ENCODE measurements around the gene TMC7. TPM values are rescaled to one million over a fixed set of nuclear protein-coding genes. Genes with fewer than 3 reads are reported as not detected.
A peak's percentile ranks its signal among the peaks of the same experiment; 100 is the strongest.

TMC7 gene
- total and polyA plus RNA-seq, 2 experiments from 2014 or later = 1.7 to 2.4 TPM

GRCh38 chr16:19098173-19098572 is 114.4 kb downstream of the TMC7 start:
- peaks cover 2% of the 10 kb centered on the region; the same call in 1 of the 3 replicates for H3K36me3 Mint-ChIP-seq (ENCODE audit: low read depth)
- Histone ChIP-seq H4K20me1 (replicated peaks; ENCODE audit: insufficient read depth) (no peaks in the 10 kb centered on the region), H3K9me2 (ENCODE audit: insufficient read depth) (no peaks in the 10 kb centered on the region), H3K4me3 (no peak overlapping the region), H2AFZ (no peak overlapping the region), H3K36me3 (ENCODE audit: insufficient read depth) (no peaks in the 10 kb centered on the region), H3K27me3 (ENCODE audit: insufficient read depth) (no peaks in the 10 kb centered on the region), H3K4me2 (no peak overlapping the region), H3K79me2 (replicated peaks; ENCODE audit: insufficient read depth) (no peaks in the 10 kb centered on the region), H3K27ac (ENCODE audit: low read depth) (no peak overlapping the region), H3F3A (replicated peaks; ENCODE audit: low read depth) (no peaks in the 10 kb centered on the region), H3K4me1 (ENCODE audit: insufficient read depth) (no peaks in the 10 kb centered on the region)
- H3K4me1 Mint-ChIP-seq = no peaks in the 10 kb centered on the region; the same call in 2 of the 3 replicates
- no peak overlapping the region for H3K27ac Mint-ChIP-seq
- DNase-seq (ENCODE audit: low spot score) (no peak), ATAC-seq (no peak)
- peaks cover 6% of the 10 kb centered on the region; the same call in 2 of the 3 replicates for H3K9me3 Mint-ChIP-seq
- H3K27me3 Mint-ChIP-seq (ENCODE audit: insufficient read depth, low read depth, poor library complexity) = no peaks in the 10 kb centered on the region
- H3K4me3 Mint-ChIP-seq = no peak overlapping the region
- TF ChIP-seq POLR2AphosphoS5 (IDR thresholded peaks at IDR 0.05; ENCODE audit: low read depth) (no peak), JUNB (IDR thresholded peaks at IDR 0.05; ENCODE audit: unreplicated experiment) (no peak), ZNF114 (CRISPR knock-in tag; IDR thresholded peaks at IDR 0.05) (no peak), CTCF (conservative IDR thresholded peaks at IDR 0.05; ENCODE audit: low read depth in 2 of 2) (no peak), EZH2phosphoT487 (IDR thresholded peaks at IDR 0.05; ENCODE audit: unreplicated experiment) (no peak), NANOG (IDR thresholded peaks at IDR 0.05; ENCODE audit: borderline replicate concordance) (no peak)

GRCh38 chr16:19102187-19102872 is 118.6 kb downstream of the TMC7 start:
- Histone ChIP-seq H3K27ac (ENCODE audit: low read depth) (no peak overlapping the region), H3K4me1 (ENCODE audit: insufficient read depth) (no peaks in the 10 kb centered on the region; the same call in 1 of the 2 replicates), H3K36me3 (ENCODE audit: insufficient read depth) (no peaks in the 10 kb centered on the region), H3K79me2 (replicated peaks; ENCODE audit: insufficient read depth) (no peaks in the 10 kb centered on the region), H3K4me2 (no peak overlapping the region), H3F3A (replicated peaks; ENCODE audit: low read depth) (no peaks in the 10 kb centered on the region), H4K20me1 (replicated peaks; ENCODE audit: insufficient read depth) (no peaks in the 10 kb centered on the region), H2AFZ (no peak overlapping the region), H3K9me2 (ENCODE audit: insufficient read depth) (no peaks in the 10 kb centered on the region), H3K27me3 (ENCODE audit: insufficient read depth) (no peaks in the 10 kb centered on the region), H3K4me3 (no peak overlapping the region)
- Mint-ChIP-seq H3K9me3 (peaks cover 6% of the 10 kb centered on the region; the same call in 1 of the 3 replicates), H3K27ac (no peak overlapping the region), H3K27me3 (ENCODE audit: insufficient read depth, low read depth, poor library complexity) (peaks cover 4% of the 10 kb centered on the region), H3K36me3 (ENCODE audit: low read depth) (peaks cover 2% of the 10 kb centered on the region; the same call in 1 of the 3 replicates), H3K4me3 (no peak overlapping the region), H3K4me1 (peaks cover 9% of the 10 kb centered on the region)
- TF ChIP-seq CREB1 (CRISPR knock-in tag; IDR thresholded peaks at IDR 0.05; ENCODE audit: low read depth) (no peak), JUNB (IDR thresholded peaks at IDR 0.05; ENCODE audit: unreplicated experiment) (no peak), STAT1 (IDR thresholded peaks at IDR 0.05; ENCODE audit: unreplicated experiment) (no peak), EZH2phosphoT487 (IDR thresholded peaks at IDR 0.05; ENCODE audit: unreplicated experiment) (no peak)
- DNase-seq (ENCODE audit: low spot score) (no peak), ATAC-seq (no peak)

- Histone ChIP-seq H3K36me3 (ENCODE audit: insufficient read depth) (no peaks in the 10 kb centered on the region), H3K4me2 (no peak overlapping the region), H3K4me3 (no peak overlapping the region), H3K4me1 (ENCODE audit: insufficient read depth) (no peaks in the 10 kb centered on the region; the same call in 1 of the 2 replicates), H3K27ac (ENCODE audit: low read depth) (no peak overlapping the region), H3K79me2 (replicated peaks; ENCODE audit: insufficient read depth) (no peaks in the 10 kb centered on the region), H2AFZ (0 out of 2 replicates have a peak overlapping the region, but pooled peaks have one; percentile 32), H3K9me2 (ENCODE audit: insufficient read depth) (no peaks in the 10 kb centered on the region), H3K27me3 (ENCODE audit: insufficient read depth) (no peaks in the 10 kb centered on the region), H4K20me1 (replicated peaks; ENCODE audit: insufficient read depth) (no peaks in the 10 kb centered on the region), H3F3A (replicated peaks; ENCODE audit: low read depth) (no peaks in the 10 kb centered on the region)
- no peak for ATAC-seq
- TF ChIP-seq REST (IDR thresholded peaks at IDR 0.05; ENCODE audit: unreplicated experiment) (no peak), ZNF114 (CRISPR knock-in tag; IDR thresholded peaks at IDR 0.05) (no peak)
- peaks cover 9% of the 10 kb centered on the region for H3K4me1 Mint-ChIP-seq
- no peaks in the 10 kb centered on the region for H3K36me3 Mint-ChIP-seq (ENCODE audit: low read depth)
- no peak overlapping the region for H3K27ac Mint-ChIP-seq
- H3K27me3 Mint-ChIP-seq (ENCODE audit: insufficient read depth, low read depth, poor library complexity) = peaks cover 6% of the 10 kb centered on the region
- no peak overlapping the region for H3K4me3 Mint-ChIP-seq
- DNase-seq (ENCODE audit: low spot score) = no peak
- no peaks in the 10 kb centered on the region for H3K9me3 Mint-ChIP-seq
These were observed 120.9 kb downstream of the TMC7 start for GRCh38 chr16:19104607-19105006.

Measured in GM23338 (cell line).